GM18909 (cell line): ENCODE data around the gene TEX53.

Source experiments
- ATAC-seq: cut with Tn5 transposase; IDR thresholded peaks from one replicate; pipeline ENCODE4 v1.9.1; 2021; ENCODE audit warnings: mild to moderate bottlenecking; ENCODE audit not compliant: unreplicated experiment, poor library complexity

TEX53 gene

DNA sequence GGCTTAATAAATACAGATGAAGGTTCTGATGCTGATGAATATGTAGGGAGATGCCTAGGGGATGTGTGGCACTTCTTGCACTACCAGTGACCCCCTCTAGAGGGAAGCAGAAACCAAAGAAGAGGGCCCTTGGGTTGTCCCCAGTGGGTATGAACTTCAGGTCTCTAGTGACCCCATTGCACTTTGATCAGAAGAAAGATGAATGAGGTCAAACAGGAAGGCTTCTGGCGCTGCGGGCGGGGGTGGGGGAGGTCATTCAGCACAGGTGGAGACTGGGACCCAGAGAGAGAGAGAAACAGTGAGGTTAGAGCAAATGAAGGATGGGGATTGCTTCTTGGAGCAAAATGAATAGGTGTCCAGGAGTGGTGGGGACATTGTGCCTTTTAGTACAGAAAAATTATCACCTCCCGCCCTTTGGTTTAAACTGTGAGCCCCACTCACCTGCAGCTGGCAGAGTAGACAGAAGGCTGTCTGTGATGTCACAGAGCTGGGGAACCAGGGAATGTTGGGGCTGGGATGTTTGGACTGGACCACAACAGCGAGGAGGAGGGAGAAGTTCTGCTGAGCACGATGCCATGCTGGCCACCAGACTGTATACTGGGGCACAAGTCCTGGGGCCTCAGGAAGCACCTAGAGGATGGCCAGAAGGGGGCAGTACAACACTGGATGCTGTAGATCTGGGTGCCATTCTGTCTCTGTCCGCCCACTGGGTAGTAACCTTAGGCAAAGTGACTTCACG, 24.2 kb upstream of the TEX53 start, which contains the start of gene TEX48:
TEX48 (minus strand) TSS at position 599 of the 739 bp plus-strand sequence. CDS start 10,469 bp downstream, outside the sequence.
- peak; percentile 86 for ATAC-seq

DNA sequence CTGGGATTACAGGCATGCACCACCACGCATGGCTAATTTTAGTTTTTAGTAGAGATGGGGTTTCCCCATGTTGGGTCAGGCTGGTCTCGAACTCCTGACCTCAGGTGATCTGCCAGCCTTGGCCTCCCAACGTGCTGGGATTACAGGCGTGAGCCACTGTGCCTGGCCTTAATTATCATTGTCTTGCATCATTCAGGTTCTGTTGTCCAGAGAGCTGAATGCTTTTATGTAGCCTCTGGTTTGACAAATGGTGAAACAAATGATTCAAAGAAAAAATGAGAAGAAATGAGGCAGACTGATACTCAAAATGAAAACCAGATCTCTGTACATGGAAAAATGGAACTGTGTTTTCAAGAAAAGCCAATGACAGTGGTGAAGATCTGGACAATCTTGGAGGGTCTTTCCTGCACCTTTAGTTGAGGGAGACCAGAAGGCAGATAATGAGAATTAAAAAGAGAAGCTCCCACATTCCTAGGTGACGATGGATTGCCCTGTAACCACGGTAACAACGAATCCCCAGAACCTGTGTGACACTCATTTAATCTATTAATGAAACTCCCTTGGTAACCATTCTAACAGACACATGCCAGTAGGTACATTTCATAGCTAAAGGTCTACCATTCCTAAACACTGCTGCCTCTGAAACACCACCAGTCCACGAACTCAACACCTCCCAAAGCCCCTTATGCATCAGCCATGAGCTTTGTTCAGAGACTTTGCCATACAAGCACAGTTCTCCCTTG, 22.8 kb upstream of the TEX53 start:
- ATAC-seq, result no peak

DNA sequence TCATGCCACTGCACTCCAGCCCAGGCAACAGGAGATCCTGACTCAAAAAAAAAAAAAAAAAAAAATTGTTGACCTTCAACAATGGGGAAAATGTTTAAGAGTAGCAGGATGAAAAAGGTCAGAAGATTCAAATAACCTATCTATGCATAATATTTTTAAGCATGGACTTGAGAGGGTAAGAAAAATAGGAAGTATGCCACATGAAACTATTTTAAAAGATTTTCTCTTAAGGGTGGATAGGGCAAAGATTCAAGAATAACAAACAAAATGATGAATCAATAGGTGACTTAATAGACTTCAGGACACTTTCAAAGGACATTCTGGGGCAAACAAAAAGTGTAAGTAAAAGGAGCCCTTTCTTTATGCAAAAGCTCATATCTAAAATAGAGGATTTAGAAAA, 21.2 kb upstream of the TEX53 start:
- no peak for ATAC-seq

- no peak for ATAC-seq
Measured at GRCh38 chr9:114678130-114678529, 20.5 kb upstream of the TEX53 start.

DNA sequence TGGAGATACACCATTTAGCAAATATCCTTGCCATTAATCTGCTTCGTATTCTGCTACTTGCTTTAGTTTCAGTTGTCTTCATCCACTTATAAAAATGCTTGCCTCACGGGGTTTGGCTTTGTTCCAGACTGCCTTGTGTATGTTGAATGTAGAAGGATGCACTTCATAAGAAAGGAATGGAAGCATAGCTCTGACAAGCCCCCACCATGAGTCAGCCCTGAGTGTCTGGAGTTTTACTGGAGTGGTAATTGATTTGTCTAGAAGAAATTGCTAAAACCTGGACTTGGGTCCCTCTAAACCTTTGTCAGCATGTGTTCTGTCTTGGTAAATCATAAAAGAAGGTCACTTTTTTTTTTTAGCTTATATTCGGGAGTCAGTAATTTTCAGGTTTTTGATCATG, 19.8 kb upstream of the TEX53 start:
- ATAC-seq, result no peak

DNA sequence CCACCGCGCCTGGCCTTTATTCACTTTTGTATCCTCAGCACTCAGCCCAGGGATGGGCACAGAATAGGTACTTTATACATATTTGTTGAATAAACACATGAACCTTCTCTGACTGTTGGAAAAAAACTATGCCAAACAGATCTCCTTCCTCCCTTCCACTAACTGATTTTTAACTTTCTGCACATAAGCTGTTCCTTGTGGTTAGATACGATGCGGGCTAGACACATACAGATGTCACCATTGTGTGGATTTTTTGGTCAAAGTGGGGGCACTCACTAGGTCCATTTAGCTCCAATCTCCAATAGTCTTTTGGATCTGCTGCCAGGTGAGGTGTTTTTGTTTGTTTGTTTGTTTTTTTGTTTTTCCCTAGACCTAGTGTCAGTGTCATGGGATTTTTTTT, 19.3 kb upstream of the TEX53 start:
- no peak for ATAC-seq

GRCh38 chr9:114674798-114675540, 17.4 kb upstream of the TEX53 start:
- ATAC-seq, result no peak

GRCh38 chr9:114674076-114674797, 16.6 kb upstream of the TEX53 start:
- no peak for ATAC-seq

- ATAC-seq, result no peak
Measured at GRCh38 chr9:114671605-114672004, 14.0 kb upstream of the TEX53 start.

DNA sequence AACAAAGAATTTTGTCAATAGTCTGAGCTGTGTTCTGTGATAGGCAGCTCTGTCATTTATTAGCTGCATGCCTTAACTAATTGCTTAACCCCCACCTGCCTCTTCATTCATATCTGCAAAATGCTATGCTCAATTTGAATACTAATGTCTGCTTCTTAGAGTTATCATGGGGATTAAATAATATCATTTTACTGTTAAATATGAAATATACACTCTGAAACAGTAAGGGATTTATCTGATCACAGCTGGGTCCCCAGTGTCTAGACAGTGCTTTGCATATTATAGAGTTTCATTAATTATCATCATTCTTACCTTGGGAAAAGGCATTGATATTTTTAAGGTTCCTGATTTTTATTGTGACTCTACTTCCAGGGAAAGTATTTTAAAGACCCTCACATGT, 12.4 kb upstream of the TEX53 start:
- no peak for ATAC-seq

DNA sequence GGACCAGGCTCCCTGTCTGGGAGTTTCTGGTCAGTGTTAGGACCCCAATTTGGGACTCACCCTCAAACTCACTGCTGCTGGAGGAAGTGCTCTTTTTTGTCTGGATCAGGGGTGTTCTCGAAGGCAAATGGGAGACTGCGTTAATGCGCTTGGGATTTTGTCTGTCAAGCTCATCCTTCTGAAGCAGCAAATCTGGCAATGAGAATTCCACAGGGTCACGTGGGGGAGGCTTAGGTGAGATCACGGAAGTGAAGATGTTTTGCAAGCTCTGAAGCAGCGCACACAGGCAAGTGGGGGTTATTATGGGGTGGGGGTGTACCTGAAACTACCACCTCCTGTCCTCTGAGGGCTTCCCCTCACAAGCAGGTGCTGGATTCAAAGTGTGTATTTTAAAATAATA, 10.5 kb upstream of the TEX53 start:
- ATAC-seq, result no peak

DNA sequence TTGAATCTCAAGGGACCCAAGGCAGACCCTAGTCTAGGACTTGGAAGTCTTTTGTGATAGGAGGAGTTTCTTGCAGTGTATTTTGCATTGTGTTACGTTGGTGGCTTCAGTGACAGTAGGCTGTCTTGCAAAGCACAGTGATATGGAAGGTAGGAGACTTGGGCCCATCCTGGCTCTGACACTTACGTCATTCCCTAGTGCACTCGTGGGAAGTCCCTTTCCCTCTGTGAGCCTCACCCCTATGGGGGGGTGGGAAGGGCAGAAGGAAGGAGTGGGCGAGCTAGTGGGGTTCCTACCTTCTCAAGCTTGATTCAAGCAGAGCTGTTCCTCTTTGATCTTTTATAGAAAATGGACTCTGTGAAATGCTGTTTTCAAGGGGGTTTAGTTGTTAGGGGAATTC, 9.2 kb upstream of the TEX53 start:
- no peak for ATAC-seq

DNA sequence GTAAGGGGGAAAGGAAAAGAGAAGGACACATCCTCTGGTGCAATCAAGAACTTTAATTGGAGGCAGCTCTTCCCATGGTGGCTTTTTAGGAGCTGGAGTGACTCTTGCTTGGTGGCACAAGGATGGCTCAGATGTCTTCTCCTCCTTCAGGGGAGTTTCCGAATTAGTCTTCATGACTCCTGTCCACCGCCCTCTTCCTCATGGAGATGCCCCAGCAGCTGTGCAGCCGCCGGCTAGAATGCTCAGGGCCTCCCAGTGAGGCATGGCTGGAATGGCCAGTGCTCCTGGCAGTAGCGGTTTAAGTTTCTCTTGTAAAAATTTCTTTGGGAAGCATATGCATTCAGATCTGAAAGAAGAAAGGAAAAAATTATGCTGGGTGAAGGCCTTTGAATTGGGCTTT, 8.8 kb upstream of the TEX53 start:
- ATAC-seq, result no peak

- no peak for ATAC-seq
Measured at GRCh38 chr9:114664181-114664580, 6.6 kb upstream of the TEX53 start.

GRCh38 chr9:114662081-114662989, 4.7 kb upstream of the TEX53 start:
- peak; percentile 83 for ATAC-seq

DNA sequence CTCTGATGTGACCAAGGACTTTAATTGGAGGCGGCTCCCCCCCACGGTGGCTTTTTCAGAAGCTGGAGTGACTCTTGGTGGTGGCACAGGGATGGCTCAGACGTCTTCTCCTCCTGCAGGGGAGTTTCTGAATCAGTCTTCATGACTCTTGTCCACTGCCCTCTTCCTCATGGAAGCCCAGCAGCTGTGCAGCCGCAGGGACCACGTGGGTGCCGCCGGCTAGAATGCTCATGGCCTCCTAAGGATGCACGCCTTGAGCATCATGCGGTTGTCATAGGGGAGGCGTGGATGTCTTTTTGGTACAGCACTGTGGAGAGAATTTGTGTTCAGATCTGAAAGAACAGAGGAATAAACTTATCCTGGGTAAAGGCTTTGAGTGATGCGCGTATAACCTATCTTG, 1.3 kb downstream of the TEX53 start:
- no peak for ATAC-seq

DNA sequence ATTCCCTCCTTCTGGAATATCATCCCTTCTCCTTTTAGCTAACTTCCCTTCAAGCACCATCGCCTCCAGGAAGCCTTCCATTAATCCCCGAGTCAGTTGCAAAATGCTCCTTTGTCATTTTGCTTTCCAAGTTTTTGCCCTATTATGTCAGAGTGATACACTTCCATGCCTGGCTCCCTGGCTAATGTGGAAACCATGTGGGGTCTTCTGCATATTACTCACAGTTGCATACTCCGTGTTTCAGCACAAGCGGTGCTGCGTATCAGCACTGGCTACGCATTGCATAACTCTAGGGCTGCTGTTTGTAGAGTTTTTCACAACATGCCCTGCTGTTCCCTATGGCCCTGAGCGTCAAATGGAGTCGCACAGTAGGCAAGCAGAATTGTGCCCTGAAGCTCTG, 1.9 kb downstream of the TEX53 start:
- no peak for ATAC-seq

DNA sequence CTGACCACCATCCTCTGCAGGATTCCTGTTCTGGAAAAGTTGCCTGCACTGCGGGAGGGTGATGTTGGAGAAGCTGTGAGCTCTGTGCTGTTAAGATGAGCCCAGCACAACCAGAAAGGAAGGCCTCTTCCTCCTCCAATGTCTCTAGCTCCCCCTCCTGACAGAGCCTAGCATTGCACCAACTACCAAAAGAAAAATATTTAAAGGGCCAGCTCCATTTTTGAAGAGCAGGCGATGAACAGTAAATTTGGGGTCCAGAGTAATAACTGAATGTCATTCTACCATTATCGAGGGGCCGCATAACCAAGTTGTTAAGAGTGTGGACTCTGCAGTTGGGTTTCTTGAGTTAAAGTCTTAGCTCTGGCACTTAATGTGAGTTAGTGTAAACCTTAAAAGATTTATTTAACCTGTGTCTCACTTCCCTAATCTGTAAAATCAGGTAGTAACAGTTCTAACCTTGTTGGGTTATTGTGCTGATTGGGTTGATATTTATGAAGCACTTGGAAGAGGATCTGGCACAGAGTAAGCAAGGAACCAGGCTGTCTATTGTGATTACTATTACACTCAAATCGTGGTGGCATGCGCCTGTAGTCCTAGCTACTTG, 3.9 kb downstream of the TEX53 start:
- ATAC-seq, result peak; percentile 74
